IPS DF 6.9 (cell line): ENCODE results near the gene XRCC5.

Experiments used
- DNase-seq: peaks from one replicate; pipeline ENCODE4 v3.0.0-alpha.2; 2013; ENCODE audit warnings: low read depth, low spot score
- H3K27ac ChIP-seq: one replicate; pipeline ENCODE4 v1.5.1; 2013; ENCODE audit warnings: low read length, control low read depth
- H3K27me3 ChIP-seq: 2 replicates; pipeline ENCODE4 v1.6.1; 2013; ENCODE audit warnings: mild to moderate bottlenecking, low read length; ENCODE audit not compliant: control insufficient read depth, insufficient read depth
- H3K36me3 ChIP-seq: 2 replicates; pipeline ENCODE4 v1.6.1; 2013; ENCODE audit warnings: low read length; ENCODE audit not compliant: control insufficient read depth, insufficient read depth
- H3K4me1 ChIP-seq: 2 replicates; pipeline ENCODE4 v1.6.1; 2013; ENCODE audit warnings: low read length; ENCODE audit not compliant: control insufficient read depth, insufficient read depth
- H3K4me3 ChIP-seq: 2 replicates; pipeline ENCODE4 v1.5.1; 2013; ENCODE audit warnings: mild to moderate bottlenecking, low read length
- H3K9me3 ChIP-seq: 2 replicates; pipeline ENCODE4 v1.6.1; 2013; ENCODE audit warnings: low read length, inconsistent platforms; ENCODE audit not compliant: control insufficient read depth, insufficient read depth
- WGBS: extraction: QIAGEN DNeasy Blood & Tissue Kit; methylation state at CpG from one replicate; pipeline ENCODE4 v1.1.7; 2013; ENCODE audit warnings: mixed read lengths, missing lambda C conversion rate; ENCODE audit not compliant: insufficient read length, insufficient coverage; 5-methylcytosine and 5-hydroxymethylcytosine counted together

The XRCC5 gene

GRCh38 chr2:216169087-216169486, 59.9 kb downstream of the XRCC5 start:
- no peak for DNase-seq
- peaks cover 15% of the 10 kb centered on the region; the same call in 1 of the 2 replicates for H3K36me3 ChIP-seq
- no peak overlapping the region for H3K27ac ChIP-seq
- no peaks in the 10 kb centered on the region for H3K4me1 ChIP-seq
- WGBS, result no CpG with 5 or more reads among the region's 3 CpGs
- H3K27me3 ChIP-seq, result no peaks in the 10 kb centered on the region
- H3K9me3 ChIP-seq, result no peaks in the 10 kb centered on the region
- no peak overlapping the region for H3K4me3 ChIP-seq

GRCh38 chr2:216170076-216170763, 61.1 kb downstream of the XRCC5 start:
- peaks cover 12% of the 10 kb centered on the region; the same call in 1 of the 2 replicates for H3K36me3 ChIP-seq
- no peak for DNase-seq
- no peaks in the 10 kb centered on the region for H3K9me3 ChIP-seq
- no peaks in the 10 kb centered on the region for H3K27me3 ChIP-seq
- WGBS, result no CpG with 5 or more reads among the region's 4 CpGs
- H3K4me1 ChIP-seq, result no peaks in the 10 kb centered on the region
- no peak overlapping the region for H3K27ac ChIP-seq
- H3K4me3 ChIP-seq, result no peak overlapping the region

- no peaks in the 10 kb centered on the region for H3K9me3 ChIP-seq
- DNase-seq, result no peak
- H3K27me3 ChIP-seq, result no peaks in the 10 kb centered on the region
- WGBS, result no CpG with 5 or more reads among the region's 3 CpGs
- no peaks in the 10 kb centered on the region for H3K4me1 ChIP-seq
- H3K36me3 ChIP-seq, result peaks cover 11% of the 10 kb centered on the region; the same call in 1 of the 2 replicates
- no peak overlapping the region for H3K27ac ChIP-seq
- no peak overlapping the region for H3K4me3 ChIP-seq
Measured at GRCh38 chr2:216171011-216171410, 61.9 kb downstream of the XRCC5 start.

GRCh38 chr2:216172493-216172892, 63.3 kb downstream of the XRCC5 start:
- Histone ChIP-seq H3K4me1 (no peaks in the 10 kb centered on the region), H3K27me3 (no peaks in the 10 kb centered on the region), H3K4me3 (no peak overlapping the region), H3K9me3 (no peaks in the 10 kb centered on the region), H3K27ac (no peak overlapping the region), H3K36me3 (peaks cover 12% of the 10 kb centered on the region; the same call in 1 of the 2 replicates)
- no peak for DNase-seq
- WGBS, result no CpG with 5 or more reads among the region's 7 CpGs

- no peak for DNase-seq
- Histone ChIP-seq H3K4me3 (no peak overlapping the region), H3K27me3 (no peaks in the 10 kb centered on the region), H3K9me3 (no peaks in the 10 kb centered on the region), H3K4me1 (peaks cover 2% of the 10 kb centered on the region; the same call in 1 of the 2 replicates), H3K36me3 (peaks cover 6% of the 10 kb centered on the region; the same call in 1 of the 2 replicates), H3K27ac (no peak overlapping the region)
- no CpG with 5 or more reads among the region's 1 CpG for WGBS
Measured at GRCh38 chr2:216179015-216179414, 69.9 kb downstream of the XRCC5 start.

- H3K36me3 ChIP-seq, result peaks cover 3% of the 10 kb centered on the region; the same call in 1 of the 2 replicates
- DNase-seq, result no peak
- WGBS, result no CpG with 5 or more reads among the region's 6 CpGs
- H3K9me3 ChIP-seq, result no peaks in the 10 kb centered on the region
- H3K27me3 ChIP-seq, result no peaks in the 10 kb centered on the region
- H3K4me1 ChIP-seq, result peaks cover 2% of the 10 kb centered on the region; the same call in 1 of the 2 replicates
- no peak overlapping the region for H3K4me3 ChIP-seq
- H3K27ac ChIP-seq, result no peak overlapping the region
Measured at GRCh38 chr2:216181351-216181750, 72.2 kb downstream of the XRCC5 start.

GRCh38 chr2:216181953-216182461, 72.9 kb downstream of the XRCC5 start:
- H3K4me1 ChIP-seq, result peaks cover 2% of the 10 kb centered on the region; the same call in 1 of the 2 replicates
- H3K27ac ChIP-seq, result no peak overlapping the region
- H3K9me3 ChIP-seq, result no peaks in the 10 kb centered on the region
- no CpG with 5 or more reads among the region's 2 CpGs for WGBS
- DNase-seq, result no peak
- H3K27me3 ChIP-seq, result no peaks in the 10 kb centered on the region
- H3K4me3 ChIP-seq, result no peak overlapping the region
- peaks cover 2% of the 10 kb centered on the region; the same call in 1 of the 2 replicates for H3K36me3 ChIP-seq

- H3K4me1 ChIP-seq, result peaks cover 2% of the 10 kb centered on the region; the same call in 1 of the 2 replicates
Measured at GRCh38 chr2:216183462-216183861, 74.3 kb downstream of the XRCC5 start.

GRCh38 chr2:216188559-216188850, 79.4 kb downstream of the XRCC5 start:
- H3K27ac ChIP-seq, result no peak overlapping the region
- no peak for DNase-seq
- no peaks in the 10 kb centered on the region for H3K27me3 ChIP-seq
- peaks cover 3% of the 10 kb centered on the region; the same call in 1 of the 2 replicates for H3K36me3 ChIP-seq
- no peaks in the 10 kb centered on the region for H3K9me3 ChIP-seq
- no peak overlapping the region for H3K4me3 ChIP-seq
- H3K4me1 ChIP-seq, result no peaks in the 10 kb centered on the region; the same call in 1 of the 2 replicates
- no CpG with 5 or more reads among the region's 3 CpGs for WGBS

More at GRCh38 chr2:216183462-216183861, 74.3 kb downstream of the XRCC5 start:
- no peak for DNase-seq
- WGBS, result no CpG with 5 or more reads among the region's 1 CpG
- no peak overlapping the region for H3K27ac ChIP-seq
- H3K36me3 ChIP-seq, result no peaks in the 10 kb centered on the region
- H3K27me3 ChIP-seq, result no peaks in the 10 kb centered on the region
- H3K9me3 ChIP-seq, result no peaks in the 10 kb centered on the region
- no peak overlapping the region for H3K4me3 ChIP-seq

GRCh38 chr2:216188956-216189355, 79.8 kb downstream of the XRCC5 start:
- no peaks in the 10 kb centered on the region for H3K9me3 ChIP-seq
- no CpG with 5 or more reads among the region's 2 CpGs for WGBS
- H3K27me3 ChIP-seq, result no peaks in the 10 kb centered on the region
- DNase-seq, result no peak
- H3K27ac ChIP-seq, result no peak overlapping the region
- H3K4me1 ChIP-seq, result no peaks in the 10 kb centered on the region; the same call in 1 of the 2 replicates
- no peak overlapping the region for H3K4me3 ChIP-seq
- H3K36me3 ChIP-seq, result peaks cover 3% of the 10 kb centered on the region; the same call in 1 of the 2 replicates
